Measurements from ENCODE around the gene PCK2.

Gene PCK2

GRCh38 chr14:24077086-24077485 is 17.0 kb upstream of the PCK2 start:
- DNase-seq = no peak

GRCh38 chr14:24078146-24078545 is 16.0 kb upstream of the PCK2 start:
- DNase-seq = no peak

DNA sequence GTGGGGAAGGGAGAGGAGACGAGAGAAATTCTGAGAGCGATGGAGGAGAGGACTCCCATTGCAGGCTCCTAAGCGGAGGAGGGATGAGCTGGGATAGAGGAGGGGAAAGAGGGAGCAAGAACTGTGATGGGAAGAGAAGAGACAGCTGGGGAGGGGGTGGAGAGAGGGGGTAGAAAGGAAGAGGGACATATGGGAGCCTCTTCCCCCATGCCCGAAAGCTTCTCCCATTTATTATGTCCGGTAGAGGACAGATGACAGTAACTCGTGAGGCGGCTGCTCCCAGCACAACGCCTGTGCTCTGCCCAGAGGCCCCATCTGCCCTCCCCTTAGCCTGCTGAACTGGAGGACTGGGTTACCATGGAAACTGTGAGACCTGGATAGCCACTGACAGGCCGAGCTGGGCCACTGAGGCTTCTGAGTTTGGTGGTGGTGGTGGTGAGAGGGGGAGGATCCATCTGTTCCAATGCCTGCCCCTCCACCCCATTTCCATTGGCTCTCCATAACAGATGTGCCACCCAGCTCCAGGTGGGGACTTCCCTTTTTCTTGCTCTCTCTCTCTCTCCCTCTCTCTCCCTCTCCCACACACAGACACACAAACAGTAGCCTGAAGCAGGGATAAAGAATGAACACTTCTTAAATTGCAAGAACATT is 14.5 kb upstream of the PCK2 start:
- no peak for DNase-seq

GRCh38 chr14:24080142-24080530 is 14.0 kb upstream of the PCK2 start:
- no peak for DNase-seq

DNA sequence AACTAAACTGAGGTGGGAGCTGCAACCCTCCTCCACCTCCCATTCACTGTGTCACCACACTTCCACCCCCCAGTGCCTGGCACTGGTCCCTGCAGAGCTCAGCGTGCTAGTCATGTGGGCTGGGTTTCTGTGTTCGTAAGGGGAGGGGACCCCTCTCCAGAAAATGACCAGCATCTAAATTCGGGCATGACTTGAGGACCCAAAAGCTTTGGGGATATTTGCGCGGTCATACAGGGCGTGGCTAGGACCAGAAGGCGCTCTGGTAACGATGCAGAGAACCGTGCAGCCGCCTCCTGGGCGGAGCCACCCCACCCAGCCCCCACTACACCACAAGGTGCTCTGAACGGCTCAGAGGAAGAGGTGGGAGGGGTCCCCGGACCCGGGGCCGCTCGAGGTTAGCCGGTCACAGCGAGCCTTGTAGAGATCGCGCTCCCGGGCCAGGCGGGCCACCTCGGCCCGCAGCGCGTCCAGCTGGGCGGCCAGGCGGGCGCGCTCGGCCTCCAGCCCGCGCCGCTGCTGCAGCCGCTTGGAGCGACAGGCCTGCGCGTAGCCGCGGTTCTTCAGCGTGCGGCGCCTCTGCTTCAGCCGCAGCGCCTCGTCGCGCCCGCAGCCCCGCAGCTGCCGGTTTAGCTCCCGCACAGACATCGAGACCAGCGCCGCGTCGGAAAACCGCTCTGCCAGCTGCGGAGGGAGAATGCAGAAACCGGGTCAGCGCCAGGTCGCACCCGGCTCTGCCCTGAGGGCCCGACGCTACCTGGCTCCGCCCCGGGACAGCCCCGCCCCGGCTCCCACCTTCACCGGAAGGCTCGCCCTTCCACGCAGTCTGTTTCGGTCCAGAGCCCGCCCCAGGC is 13.0 kb upstream of the PCK2 start:
- peak; percentile 59 for DNase-seq

GRCh38 chr14:24081739-24082211 is 12.3 kb upstream of the PCK2 start:
- DNase-seq = no peak

DNA sequence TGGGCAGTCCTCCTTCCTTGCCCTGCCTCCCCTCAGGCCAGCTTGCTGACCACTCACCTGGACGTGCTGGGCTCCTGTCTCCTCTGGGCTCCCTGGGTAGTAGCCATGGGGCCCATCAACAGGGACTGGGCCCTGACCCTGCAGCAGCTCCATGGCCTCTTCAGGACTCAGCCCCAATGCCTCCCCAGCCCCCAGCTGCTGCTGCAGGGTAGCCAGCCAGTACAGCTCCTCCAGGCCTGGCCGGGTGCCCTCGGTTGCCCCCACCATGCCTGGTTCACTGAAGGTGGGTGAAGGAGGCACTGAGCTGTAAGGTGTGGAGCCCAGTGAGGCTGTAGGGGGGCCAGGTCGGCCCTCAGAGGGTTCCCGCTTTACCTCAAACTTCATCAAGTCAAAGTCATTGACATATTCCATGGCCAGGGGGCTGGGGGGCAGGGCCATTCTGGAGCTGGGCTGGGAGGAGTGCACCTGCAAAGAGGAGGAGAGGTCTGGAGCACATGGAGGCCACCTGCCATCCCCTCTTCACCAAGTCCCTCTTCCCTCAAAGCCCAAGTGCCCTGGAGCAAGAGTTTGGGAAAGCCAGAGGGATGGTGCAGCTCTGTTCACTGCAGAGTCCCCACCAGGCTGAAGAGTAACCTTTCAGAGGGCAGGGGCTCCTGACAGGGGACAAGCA is 11.6 kb upstream of the PCK2 start:
- DNase-seq = no peak

DNA sequence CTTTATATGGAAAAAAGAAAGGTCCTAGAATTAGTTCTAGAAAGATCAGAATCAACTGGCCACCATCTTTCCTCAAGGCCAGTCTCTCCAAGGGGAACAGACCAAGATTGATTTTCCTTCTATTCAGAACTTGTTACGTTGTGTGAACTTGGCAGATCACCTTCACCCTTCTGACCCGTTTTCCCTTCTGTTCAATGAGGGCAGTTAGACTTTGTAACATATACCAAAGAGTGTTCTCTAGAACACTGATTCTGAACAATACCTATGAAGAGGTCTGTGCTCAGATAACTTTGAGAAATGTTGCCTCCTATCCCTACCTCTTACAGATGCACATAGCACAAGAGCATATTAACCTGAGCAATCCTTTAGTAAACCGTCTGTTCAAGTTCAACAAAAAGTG is 10.6 kb upstream of the PCK2 start:
- no peak for DNase-seq

DNA sequence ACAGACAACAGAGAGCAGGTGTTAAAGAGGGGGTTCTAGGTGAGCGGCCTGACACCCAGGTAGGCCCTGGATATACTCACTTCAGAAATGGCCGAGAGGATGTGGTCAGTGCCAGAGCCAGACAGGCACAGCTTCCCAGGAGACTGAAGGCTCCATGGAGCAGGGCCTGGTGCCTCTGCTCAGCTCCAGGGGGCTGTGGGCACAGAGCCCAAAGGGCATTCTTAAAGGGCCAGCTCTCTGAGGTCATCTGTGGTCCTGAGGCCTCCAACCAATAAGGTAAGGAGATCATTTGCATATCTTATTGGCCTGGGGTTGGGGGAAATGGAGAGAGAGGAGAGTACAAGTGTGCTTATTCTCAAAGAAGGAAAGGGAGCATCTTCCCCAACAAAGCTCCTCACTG is 9.7 kb upstream of the PCK2 start:
- DNase-seq = no peak

GRCh38 chr14:24085215-24085614 is 8.9 kb upstream of the PCK2 start:
- DNase-seq = no peak

- DNase-seq = no peak
Measured at GRCh38 chr14:24086193-24086955, 7.7 kb upstream of the PCK2 start.

GRCh38 chr14:24087004-24087403 is 7.1 kb upstream of the PCK2 start:
- no peak for DNase-seq

DNA sequence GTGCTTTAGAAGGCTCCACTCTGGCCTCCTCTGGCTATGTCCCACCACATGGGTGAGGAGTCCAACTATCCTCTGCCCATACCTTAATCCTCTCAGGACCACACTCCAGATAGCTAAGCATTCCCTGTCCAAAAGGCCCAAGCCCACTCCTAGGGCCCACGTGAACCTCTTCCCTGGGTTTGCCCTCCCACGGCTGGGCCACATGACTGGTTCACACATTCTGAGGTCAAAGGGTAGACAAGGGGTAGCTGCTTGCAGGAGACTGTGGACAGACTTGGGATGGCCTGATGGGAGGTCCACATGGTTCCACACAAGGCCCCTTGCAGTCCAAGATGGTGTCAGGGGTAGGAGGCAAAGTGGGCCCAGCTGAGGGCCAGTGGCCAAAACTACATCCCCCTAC is 6.0 kb upstream of the PCK2 start:
- DNase-seq = no peak

GRCh38 chr14:24089890-24090289 is 4.2 kb upstream of the PCK2 start:
- no peak for DNase-seq

GRCh38 chr14:24092110-24092504 is 2.0 kb upstream of the PCK2 start:
- no peak for DNase-seq

- no peak for DNase-seq
Measured at GRCh38 chr14:24092505-24093206, 1.5 kb upstream of the PCK2 start.

DNA sequence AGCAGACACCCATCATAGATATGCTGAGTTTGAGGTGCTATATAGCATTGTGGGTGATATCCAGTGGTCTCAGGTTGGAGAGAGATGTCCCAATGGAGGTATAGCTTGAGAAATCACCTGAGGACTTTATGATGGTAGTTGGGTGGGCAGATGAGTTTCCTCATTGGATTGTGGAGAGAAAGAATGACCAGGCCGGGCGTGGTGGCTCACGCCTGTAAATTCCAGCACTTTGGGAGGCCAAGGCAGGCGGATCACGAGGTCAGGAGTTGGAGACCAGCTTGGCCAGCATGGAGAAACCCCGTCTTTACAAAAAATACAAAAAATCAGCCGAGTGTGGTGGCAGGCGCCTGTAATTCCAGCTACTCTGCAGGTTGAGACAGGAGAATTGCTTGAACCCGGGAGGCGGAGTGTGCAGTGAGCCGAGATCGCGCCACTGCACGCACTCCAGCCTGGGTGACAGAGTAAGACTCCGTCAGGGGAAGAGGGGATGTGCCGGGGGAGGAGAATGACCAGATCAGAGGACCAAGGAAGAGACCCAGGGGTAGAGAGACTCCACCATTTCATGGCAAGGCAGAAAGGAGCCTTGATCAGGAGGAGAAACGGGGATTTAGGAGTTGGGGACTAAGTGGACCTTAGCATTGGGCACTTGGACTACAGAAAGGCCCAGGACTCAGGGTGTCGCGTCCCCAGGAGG is 757 bp upstream of the PCK2 start:
- DNase-seq = no peak

DNA sequence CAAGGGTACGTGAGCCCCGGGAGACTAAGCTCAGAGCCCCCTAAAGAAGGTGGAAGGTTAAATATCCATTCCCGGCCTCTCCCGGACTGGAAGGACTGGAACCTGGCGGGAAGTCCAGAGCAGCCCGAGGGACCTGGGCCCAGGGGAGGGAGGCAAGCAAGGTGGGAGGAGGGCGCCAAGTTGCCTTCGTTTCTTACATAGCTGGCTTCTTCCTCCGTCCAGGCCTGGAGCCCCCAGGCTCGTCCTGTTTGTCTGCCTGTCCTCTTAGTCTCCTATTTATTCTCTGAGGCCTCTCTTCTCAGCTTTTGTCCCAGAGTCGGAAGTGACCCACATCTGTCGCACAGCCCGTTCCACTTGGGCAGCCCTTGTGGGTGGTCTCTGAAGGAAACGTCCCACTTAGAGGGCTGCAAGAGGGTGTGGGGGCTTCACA is 745 bp downstream of the PCK2 start:
- no peak for DNase-seq

- no peak for DNase-seq
Measured at GRCh38 chr14:24095271-24096068, 1.4 kb downstream of the PCK2 start.

DNA sequence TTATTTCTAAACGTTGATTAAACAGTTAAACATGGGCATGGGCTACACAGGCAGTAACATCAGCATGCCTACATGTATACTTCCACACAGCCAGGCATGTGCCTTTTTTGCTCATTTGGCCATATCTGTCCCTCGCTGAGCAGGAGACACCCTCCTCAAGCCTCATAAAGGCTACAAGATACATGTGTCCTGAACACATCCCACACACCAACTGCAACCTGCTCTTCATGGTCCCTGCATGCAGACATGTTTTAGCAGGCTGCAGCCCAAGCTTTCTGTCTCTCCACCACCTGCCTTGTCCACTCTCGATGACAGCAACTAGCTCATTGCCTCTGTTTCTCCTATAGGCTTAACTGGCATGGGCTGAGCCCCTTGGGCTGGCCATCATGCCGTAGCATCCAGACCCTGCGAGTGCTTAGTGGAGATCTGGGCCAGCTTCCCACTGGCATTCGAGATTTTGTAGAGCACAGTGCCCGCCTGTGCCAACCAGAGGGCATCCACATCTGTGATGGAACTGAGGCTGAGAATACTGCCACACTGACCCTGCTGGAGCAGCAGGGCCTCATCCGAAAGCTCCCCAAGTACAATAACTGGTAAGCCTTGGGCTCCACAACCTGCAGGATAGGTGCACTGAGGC is 2.6 kb downstream of the PCK2 start:
- DNase-seq = no peak

Measured in central memory CD4-positive, alpha-beta T cell (primary cell).